ENCODE results near the gene FGL2.

DNA sequence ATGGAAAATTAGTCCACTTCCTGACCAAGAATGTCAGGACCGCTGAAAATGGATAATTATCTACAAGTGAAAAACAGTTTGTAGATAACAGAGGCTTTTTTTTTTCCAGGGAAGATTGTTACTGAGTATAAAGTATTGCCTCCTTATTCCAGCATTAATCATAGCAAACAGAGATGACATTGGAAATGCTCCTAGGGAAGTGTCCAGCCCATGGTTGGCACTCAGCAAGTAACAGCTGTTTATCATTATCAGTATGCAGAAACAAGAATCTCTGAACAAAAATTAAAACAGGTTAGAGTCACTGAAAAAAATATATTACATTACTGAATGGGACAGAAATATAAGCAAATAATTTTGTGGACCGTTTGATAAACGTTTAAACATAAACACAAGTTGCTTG lies 14.6 kb downstream of the FGL2 start:
- TF ChIP-seq CTCF (conservative IDR thresholded peaks at IDR 0.05; ENCODE audit: low read length) = no peak
- TF ChIP-seq EZH2phosphoT487 (IDR thresholded peaks at IDR 0.05; ENCODE audit: borderline replicate concordance, low read depth, low read length) = no peak
